HepG2 (cell line): ENCODE results near the gene ZMIZ1. TPM values are rescaled to one million over a fixed set of nuclear protein-coding genes. Genes with fewer than 3 reads are reported as not detected.

ENCODE experiments used
- ATAC-seq: fragments of 200-7000 bp; cut with Tn5 transposase; 3 replicates; pipeline ENCODE4 v1.9.1; 2020; ENCODE audit warnings: mild to moderate bottlenecking, moderate library complexity
- BruUV-seq: library from RNA; stranded (reverse); fragments of 400-500 nt; replicated peaks from 2 replicates; lab custom pipeline; 2021; lab: Mats Ljungman, UMichigan
- CTCF ChIA-PET: fragments of 300-600 bp; formaldehyde crosslinking; extraction: SDS; loops from one replicate; lab custom pipeline; 2021; ENCODE audit warnings: low total read pairs, inconsistent platforms, low intra/inter-chr PET ratio; lab: Yijun Ruan, JAX
- POLR2A ChIA-PET: fragments of 350-600 bp; sonication (Branson Sonifier 250); formaldehyde crosslinking; loops from one replicate; lab custom pipeline; 2020; ENCODE audit warnings: antibody characterized with exemption, inconsistent platforms; lab: Yijun Ruan, JAX
- DNase-seq: peaks from one replicate; pipeline ENCODE4 v3.0.0-alpha.2; 2015; ENCODE audit warnings: low spot score
- FAIRE-seq: peaks from 3 replicates; lab custom pipeline; 2011; peaks lifted over from hg19 to GRCh38; lab: Jason Lieb, UNC
- H2AFZ ChIP-seq: one replicate; pipeline ENCODE4 v1.6.1; 2011; ENCODE audit warnings: low read length, inconsistent platforms
- H3K27ac ChIP-seq: fragments of 300-600 bp; 3 replicates; pipeline ENCODE4 v1.8.0; 2011; ENCODE audit warnings: mixed run types, mild to moderate bottlenecking, mixed read lengths, low read length, inconsistent platforms; ENCODE audit not compliant: insufficient read depth; ENCODE audit errors: extremely low read length
- H3K27me3 ChIP-seq, 2 experiments: fragments of 200-600 bp in 1 of 2; 2 replicates in 1 of 2; 3 replicates in 1 of 2; pipeline versions ENCODE4 v1.6.0 to v1.8.0; 2011; ENCODE audit warnings: low read length in 2 of 2, mild to moderate bottlenecking in 2 of 2, moderate library complexity in 2 of 2, inconsistent platforms in 1 of 2; ENCODE audit not compliant: insufficient read depth in 2 of 2, control insufficient read depth in 1 of 2
- H3K36me3 ChIP-seq, 2 experiments: fragments of 200-600 bp in 1 of 2; replicated peaks in 1 of 2; 2 replicates in 1 of 2; 3 replicates in 1 of 2; pipeline versions ENCODE4 v1.5.1 to v1.8.0; 2011; ENCODE audit warnings: low read length in 2 of 2, inconsistent platforms in 1 of 2; ENCODE audit not compliant: insufficient read depth in 2 of 2, control insufficient read depth in 1 of 2
- H3K4me1 ChIP-seq: 2 replicates; pipeline ENCODE4 v1.5.1; 2012; ENCODE audit warnings: low read length, inconsistent platforms; ENCODE audit not compliant: insufficient read depth
- H3K4me2 ChIP-seq: 2 replicates; pipeline ENCODE4 v1.6.0; 2011; ENCODE audit warnings: low read depth, low read length, inconsistent platforms
- H3K4me3 ChIP-seq, 3 experiments: fragments of 200-600 bp in 1 of 3; sonication (generic), shearing (Covaris generic) in 1 of 3; replicated peaks in 1 of 3; 2 replicates each; pipeline ENCODE4 v1.5.1; 2011 to 2016; ENCODE audit warnings: low read length in 3 of 3, inconsistent platforms in 2 of 3, low read depth in 2 of 3, mild to moderate bottlenecking in 2 of 3, control low read depth in 1 of 3, mixed read lengths in 1 of 3; ENCODE audit not compliant: insufficient read depth in 1 of 3
- H3K79me2 ChIP-seq: one replicate; pipeline ENCODE4 v1.6.1; 2011; ENCODE audit warnings: low read length, inconsistent platforms; ENCODE audit not compliant: insufficient read depth
- H3K9ac ChIP-seq: 2 replicates; pipeline ENCODE4 v1.6.0; 2011; ENCODE audit warnings: mild to moderate bottlenecking, low read depth, low read length, inconsistent platforms; ENCODE audit not compliant: insufficient read depth
- H3K9me3 ChIP-seq: 2 replicates; pipeline ENCODE4 v1.5.1; 2012; ENCODE audit warnings: mild to moderate bottlenecking, low read length
- H4K20me1 ChIP-seq: 2 replicates; pipeline ENCODE4 v1.6.0; 2011; ENCODE audit warnings: inconsistent platforms, mild to moderate bottlenecking, low read length, moderate library complexity; ENCODE audit not compliant: insufficient read depth
- ATAD3A ChIP-seq: sonication (generic); formaldehyde crosslinking; IDR thresholded peaks from 2 replicates; pipeline ENCODE4 v1.4.0; 2020; ENCODE audit warnings: missing genetic modification reagents
- FOXP1 ChIP-seq, 2 experiments: fragments of 450-650 bp in 1 of 2; IDR thresholded peaks; 2 replicates each; pipeline ENCODE4 v1.6.1; 2017 to 2018; ENCODE audit warnings: antibody characterized with exemption in 1 of 2
- NCOA5 ChIP-seq: sonication (generic); formaldehyde crosslinking; IDR thresholded peaks from 2 replicates; pipeline ENCODE4 v1.4.0; 2020; ENCODE audit warnings: missing genetic modification reagents
- REPIN1 ChIP-seq: sonication (generic); formaldehyde crosslinking; IDR thresholded peaks from 2 replicates; pipeline ENCODE4 v1.8.0; 2022; ENCODE audit warnings: missing genetic modification reagents, low read depth, mild to moderate bottlenecking, borderline replicate concordance
- SALL2 ChIP-seq: sonication (generic); formaldehyde crosslinking; IDR thresholded peaks from 2 replicates; pipeline ENCODE4 v1.8.1; 2023; ENCODE audit warnings: mild to moderate bottlenecking, missing genetic modification reagents, inconsistent platforms
- SP1 ChIP-seq, 2 experiments: fragments of 450-650 bp in 1 of 2; sonication (generic) in 1 of 2; formaldehyde crosslinking in 1 of 2; IDR thresholded peaks; 2 replicates each; pipeline versions ENCODE4 v1.4.0 to v1.6.1; 2016 to 2020; ENCODE audit warnings: missing genetic modification reagents in 1 of 2
- SRF ChIP-seq: IDR thresholded peaks from 2 replicates; pipeline ENCODE4 v1.6.1; 2011; ENCODE audit warnings: mild to moderate bottlenecking, low read depth, low read length, moderate library complexity
- SRSF9 ChIP-seq: fragments of 200-400 bp; formaldehyde crosslinking; IDR thresholded peaks from 2 replicates; pipeline ENCODE4 v1.6.1; 2018; ENCODE audit warnings: borderline replicate concordance, mild to moderate bottlenecking, low read depth, low read length; ENCODE audit not compliant: insufficient read depth, poor library complexity, severe bottlenecking
- ZBTB14 ChIP-seq: sonication (generic); formaldehyde crosslinking; IDR thresholded peaks from 2 replicates; pipeline ENCODE4 v1.4.0; 2020; ENCODE audit warnings: missing genetic modification reagents
- ZBTB20 ChIP-seq: sonication (generic); formaldehyde crosslinking; IDR thresholded peaks from 2 replicates; pipeline ENCODE4 v1.8.1; 2023; ENCODE audit warnings: missing genetic modification reagents, low read depth, mild to moderate bottlenecking, borderline replicate concordance
- ZC3H4 ChIP-seq: sonication (generic); formaldehyde crosslinking; IDR thresholded peaks from 2 replicates; pipeline ENCODE4 v1.4.0; 2020; ENCODE audit warnings: missing genetic modification reagents, borderline replicate concordance
- ZNF34 ChIP-seq: sonication (generic); formaldehyde crosslinking; IDR thresholded peaks from 2 replicates; pipeline ENCODE4 v1.4.0; 2020; ENCODE audit warnings: mild to moderate bottlenecking, missing genetic modification reagents, borderline replicate concordance
- ZNF740 ChIP-seq: sonication (generic); formaldehyde crosslinking; IDR thresholded peaks from 2 replicates; pipeline ENCODE4 v1.4.0; 2020; ENCODE audit warnings: missing genetic modification reagents
- ZNF83 ChIP-seq: sonication (generic); formaldehyde crosslinking; IDR thresholded peaks from 2 replicates; pipeline ENCODE4 v1.4.0; 2020; ENCODE audit warnings: missing genetic modification reagents, mild to moderate bottlenecking, borderline replicate concordance
- ZSCAN12 ChIP-seq: sonication (generic); formaldehyde crosslinking; IDR thresholded peaks from 2 replicates; pipeline ENCODE4 v1.9.0; 2021; ENCODE audit warnings: mild to moderate bottlenecking, missing genetic modification reagents
- WGBS: methylation state at CpG from one replicate; pipeline ENCODE4 v1.1.6; 2017; ENCODE audit warnings: low lambda C conversion rate; 5-methylcytosine and 5-hydroxymethylcytosine counted together
- in situ Hi-C: cut with HindIII; loops from 2 replicates; pipeline ENCODE4 v1.10.0; 2017; ENCODE audit warnings: low pct_unique_long_range_greater_than_20kb; ENCODE audit not compliant: extremely low pct_ligation_motif_present
- intact Hi-C: fragments of 100-400 bp; cut with micrococcal nuclease; formaldehyde crosslinking; loops from one replicate; pipeline ENCODE4 v1.10.0; 2022; ENCODE audit not compliant: unreplicated experiment
- polyA plus RNA-seq, 8 experiments: library from polyadenylated mRNA; depleted of rRNA in 3 of 8; stranded (reverse) in 7 of 8; unstranded in 1 of 8; fragments of >200 nt; fragmentation: Illumina TruSeq in 4 of 8; extraction: Trizol in 4 of 8; gene quantifications; 2 replicates each; pipeline versions ENCODE4 v1.2.1 to v1.2.3, GENCODE V29; 2011 to 2016; ENCODE audit warnings: low read depth in 4 of 8, missing spikeins in 1 of 8, mixed read lengths in 1 of 8; ENCODE audit not compliant: insufficient read depth in 1 of 8
- total RNA-seq, 5 experiments: library from RNA; depleted of rRNA; stranded (reverse); fragments of >200 nt; fragmentation: Illumina TruSeq; extraction: Trizol; gene quantifications; 2 replicates each; pipeline ENCODE4 v1.2.3, GENCODE V29; 2016; ENCODE audit warnings: low read depth in 1 of 5

ZMIZ1 gene
- total and polyA plus RNA-seq, 2 of the 13 experiments (the other 11 are each of a cell fraction or from before 2014, with no cell fraction given): 5.3 to 10.2 TPM

- H3K9me3 ChIP-seq: no peaks in the 10 kb centered on the region
- H3K4me1 ChIP-seq: peaks cover 88% of the 10 kb centered on the region
- DNase-seq (no peak), ATAC-seq (no peak), FAIRE-seq (no peak)
- H4K20me1 ChIP-seq: peaks cover 92% of the 10 kb centered on the region
- no peak overlapping the region for H3K27ac ChIP-seq
- in situ Hi-C loops: loop anchor here (25.0 kb wide), 1 partner anchor 87 kb away; no protein-coding TSS in a partner anchor
- peaks cover 3 to 9% of the 10 kb centered on the region in 2 experiments for H3K36me3 ChIP-seq
- BruUV-seq: no TSS peak
- intact Hi-C loops: no loop called here
- peaks cover 99% of the 10 kb centered on the region for H3K79me2 ChIP-seq
- no peak for TF ChIP-seq ZBTB14 (CRISPR knock-in tag)
- TF ChIP-seq ZNF34 (CRISPR knock-in tag): no peak
- no peak for TF ChIP-seq SALL2 (CRISPR knock-in tag)
- TF ChIP-seq REPIN1: no peak
- TF ChIP-seq ATAD3A: no peak
- no peak for TF ChIP-seq SRSF9
- no peak for TF ChIP-seq ZNF83 (CRISPR knock-in tag)
- no peak for TF ChIP-seq SP1 (IDR thresholded peaks at IDR 0.05)
- TF ChIP-seq SP1 (CRISPR knock-in tag; IDR thresholded peaks at IDR 0.05): no peak
- no peak for TF ChIP-seq ZSCAN12 (CRISPR knock-in tag)
- no peak for TF ChIP-seq ZC3H4
- TF ChIP-seq FOXP1 (IDR thresholded peaks at IDR 0.05): no peak
- TF ChIP-seq FOXP1 (CRISPR knock-in tag; IDR thresholded peaks at IDR 0.05): no peak
- TF ChIP-seq ZBTB20 (CRISPR knock-in tag): no peak
- TF ChIP-seq ZNF740 (CRISPR knock-in tag): no peak
- TF ChIP-seq NCOA5 (CRISPR knock-in tag): no peak
- TF ChIP-seq SRF: no peak
- TF ChIP-seq, all 625 proteins: peak for 0
- Histone ChIP-seq H3K4me3 (no peak overlapping the region), H3K4me2 (no peak overlapping the region), H3K9ac (no peak overlapping the region), H2AFZ (no peak overlapping the region), H3K27me3 (no peaks in the 10 kb centered on the region)
- CTCF ChIA-PET: no interaction called here
- POLR2A ChIA-PET: no interaction called here
- 100% methylated on average over 2 of the region's 2 CpGs for WGBS
These were observed 31.2 kb downstream of the ZMIZ1 start for GRCh38 chr10:79099898-79100448.
